ENCODE measurements around the gene DNAJC10.

GRCh38 chr2:182732736-182733135 is 16.7 kb downstream of the DNAJC10 start:
- no peak for TF ChIP-seq CTCF (IDR thresholded peaks at IDR 0.05)
- TF ChIP-seq EP300 (IDR thresholded peaks at IDR 0.05), result no peak
- TF ChIP-seq POLR2A (IDR thresholded peaks at IDR 0.05), result no peak

Measured in ovary (tissue), 3 donors.